GM23248 (cell line): Measurements from ENCODE around the gene SLAMF7.

ENCODE experiments used
- EZH2 ChIP-seq: fragments of 200-600 bp; sonication (generic); IDR thresholded peaks from 2 replicates; pipeline ENCODE4 v1.6.1; 2018; ENCODE audit warnings: antibody characterized with exemption, mild to moderate bottlenecking; ENCODE audit not compliant: insufficient read depth, poor library complexity, severe bottlenecking
- EZH2phosphoT487 ChIP-seq: fragments of 200-600 bp; sonication (generic); IDR thresholded peaks from 2 replicates; pipeline ENCODE4 v1.6.1; 2018; ENCODE audit warnings: antibody characterized with exemption, moderate library complexity, mild to moderate bottlenecking, low read depth; ENCODE audit not compliant: insufficient read depth

DNA sequence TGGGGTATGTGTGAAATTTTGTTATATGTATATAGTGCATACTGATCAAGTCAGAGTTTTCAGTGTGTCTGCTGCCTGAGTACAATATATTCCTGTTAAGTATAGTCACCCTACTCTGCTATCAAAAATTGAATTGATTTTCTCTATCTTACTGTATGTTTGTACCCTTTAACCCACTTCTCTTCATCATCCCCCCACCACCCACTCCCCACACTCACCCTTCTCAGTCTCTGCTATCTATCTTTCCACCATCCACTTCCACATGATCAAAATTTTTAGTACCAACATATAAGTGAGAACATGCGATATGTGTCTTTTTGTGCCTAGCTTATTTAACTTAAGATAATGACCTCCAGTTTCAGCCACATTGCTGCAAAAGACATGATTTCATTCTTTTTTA lies 61.1 kb downstream of the SLAMF7 start:
- no peak for TF ChIP-seq EZH2
- no peak for TF ChIP-seq EZH2phosphoT487
